PC-3 (cell line): ENCODE measurements around the gene RNF20. TPM values are rescaled to one million over a fixed set of nuclear protein-coding genes. Genes with fewer than 3 reads are reported as not detected.

Experiments
- ATAC-seq: fragments of 200-7000 bp; cut with Tn5 transposase; 2 replicates; pipeline ENCODE4 v1.9.1; 2020; ENCODE audit warnings: mild to moderate bottlenecking, moderate library complexity
- BruUV-seq: library from RNA; stranded (reverse); fragments of 400-500 nt; replicated peaks from 2 replicates; lab custom pipeline; 2021; lab: Mats Ljungman, UMichigan
- CTCF ChIA-PET: fragments of 300-600 bp; sonication (Branson Sonifier 250); formaldehyde crosslinking; loops from one replicate; lab custom pipeline; 2022; ENCODE audit warnings: antibody characterized with exemption; lab: Charles Lee
- POLR2A ChIA-PET: fragments of 300-600 bp; sonication (Branson Sonifier 250); formaldehyde crosslinking; loops from one replicate; lab custom pipeline; 2022; ENCODE audit warnings: antibody characterized with exemption; ENCODE audit not compliant: unreplicated experiment; lab: Charles Lee
- DNase-seq: peaks from one replicate; pipeline ENCODE4 v3.0.0-alpha.2; 2015
- H2AFZ ChIP-seq: fragments of 300-600 bp; sonication (generic); 2 replicates; pipeline ENCODE4 v1.6.0; 2016; ENCODE audit warnings: antibody characterized with exemption, low read length
- H3F3A ChIP-seq: fragments of 300-600 bp; sonication (generic); one replicate; pipeline ENCODE4 v1.6.0; 2017; ENCODE audit warnings: antibody characterized with exemption, low read length, control low read depth, mild to moderate bottlenecking; ENCODE audit not compliant: unreplicated experiment
- H3K27ac ChIP-seq: fragments of 300-600 bp; sonication (generic); 2 replicates; pipeline ENCODE4 v1.5.1; 2016; ENCODE audit warnings: mild to moderate bottlenecking, low read length
- H3K27me3 ChIP-seq: fragments of 300-600 bp; sonication (generic); 2 replicates; pipeline ENCODE4 v1.6.1; 2016; ENCODE audit warnings: low read length, mixed read lengths
- H3K36me3 ChIP-seq: fragments of 300-600 bp; sonication (generic); 2 replicates; pipeline ENCODE4 v1.6.1; 2016; ENCODE audit warnings: low read depth, mixed run types, low read length, mixed read lengths
- H3K4me1 ChIP-seq: fragments of 300-600 bp; sonication (generic); 2 replicates; pipeline ENCODE4 v1.5.1; 2016; ENCODE audit warnings: low read length; ENCODE audit not compliant: insufficient read depth
- H3K4me2 ChIP-seq: fragments of 300-600 bp; sonication (generic); 2 replicates; pipeline ENCODE4 v1.6.0; 2016; ENCODE audit warnings: low read length
- H3K4me3 ChIP-seq: fragments of 300-600 bp; sonication (generic); 2 replicates; pipeline ENCODE4 v1.5.1; 2016; ENCODE audit warnings: mild to moderate bottlenecking, low read length, mixed read lengths
- H3K79me2 ChIP-seq: fragments of 300-600 bp; sonication (generic); 2 replicates; pipeline ENCODE4 v1.6.1; 2017; ENCODE audit warnings: low read length, mixed read lengths
- H3K9ac ChIP-seq: fragments of 300-600 bp; sonication (generic); 2 replicates; pipeline ENCODE4 v1.6.0; 2016; ENCODE audit warnings: mild to moderate bottlenecking, low read length
- H3K9me2 ChIP-seq: fragments of 300-600 bp; sonication (generic); replicated peaks from 2 replicates; pipeline ENCODE4 v1.6.1; 2016; ENCODE audit warnings: mixed run types, low read length, mixed read lengths
- H3K9me3 ChIP-seq: fragments of 300-600 bp; sonication (generic); 2 replicates; pipeline ENCODE4 v1.6.1; 2016; ENCODE audit warnings: low read length, mixed read lengths
- H4K20me1 ChIP-seq: fragments of 300-600 bp; sonication (generic); 2 replicates; pipeline ENCODE4 v1.6.1; 2016; ENCODE audit warnings: low read length, mixed read lengths
- CTCF ChIP-seq: fragments of 300-600 bp; sonication (generic); conservative IDR thresholded peaks from 2 replicates; pipeline ENCODE4 v1.5.1; 2017; ENCODE audit warnings: antibody characterized with exemption, low read depth, mild to moderate bottlenecking, low read length
- EZH2 ChIP-seq: fragments of 300-600 bp; sonication (generic); IDR thresholded peaks from one replicate; pipeline ENCODE4 v1.6.1; 2017; ENCODE audit warnings: antibody characterized with exemption, mild to moderate bottlenecking, low read length; ENCODE audit not compliant: unreplicated experiment
- EZH2phosphoT487 ChIP-seq: fragments of 300-600 bp; sonication (generic); IDR thresholded peaks from 2 replicates; pipeline ENCODE4 v1.6.1; 2018; ENCODE audit warnings: mild to moderate bottlenecking, antibody characterized with exemption, low read length, borderline replicate concordance
- intact Hi-C: fragments of 100-400 bp; cut with micrococcal nuclease; formaldehyde crosslinking; loops from 2 replicates; pipeline ENCODE4 v1.9.0; 2023
- total RNA-seq: library from RNA; depleted of rRNA; stranded (reverse); fragments of >200 nt; gene quantifications from 2 replicates; pipeline ENCODE4 v1.2.3, GENCODE V29; 2014

RNF20 gene
- total RNA-seq, 1 experiment from 2014 or later, result 14.7 TPM

- no peak overlapping the region for H3K27ac ChIP-seq
- BruUV-seq, result no TSS peak
- no peaks in the 10 kb centered on the region for H3K9me2 ChIP-seq
- H3K4me3 ChIP-seq, result no peak overlapping the region
- H3K79me2 ChIP-seq, result no peaks in the 10 kb centered on the region
- H3K4me1 ChIP-seq, result no peaks in the 10 kb centered on the region
- intact Hi-C loops, result no loop called here
- H3K36me3 ChIP-seq, result no peaks in the 10 kb centered on the region
- ATAC-seq, result no peak
- no peak overlapping the region for H3K4me2 ChIP-seq
- POLR2A ChIA-PET, result interaction anchor here (0.6 kb wide), 1 partner anchor 125 kb away, joined by 5 read pairs; no protein-coding TSS in a partner anchor
- no peaks in the 10 kb centered on the region for H3K9me3 ChIP-seq
- no peaks in the 10 kb centered on the region for H3F3A ChIP-seq
- no peak overlapping the region for H3K9ac ChIP-seq
- CTCF ChIA-PET, result no interaction called here
- TF ChIP-seq CTCF (no peak), EZH2 (no peak), EZH2phosphoT487 (no peak)
- no peaks in the 10 kb centered on the region for H3K27me3 ChIP-seq
- no peak for DNase-seq
- H2AFZ ChIP-seq, result no peak overlapping the region
- H4K20me1 ChIP-seq, result no peaks in the 10 kb centered on the region
Measured at GRCh38 chr9:101574731-101575333, 41.2 kb downstream of the RNF20 start.

GRCh38 chr9:101578378-101578777, 44.7 kb downstream of the RNF20 start:
- intact Hi-C loops, result no loop called here
- no peak overlapping the region for H3K4me2 ChIP-seq
- DNase-seq, result no peak
- ChIA-PET POLR2A (no interaction called here), CTCF (no interaction called here)
- H3K36me3 ChIP-seq, result no peaks in the 10 kb centered on the region
- no peaks in the 10 kb centered on the region for H3K9me3 ChIP-seq
- no peaks in the 10 kb centered on the region for H3K9me2 ChIP-seq
- no TSS peak for BruUV-seq
- H2AFZ ChIP-seq, result no peak overlapping the region
- no peak overlapping the region for H3K4me3 ChIP-seq
- H4K20me1 ChIP-seq, result no peaks in the 10 kb centered on the region
- no peak overlapping the region for H3K27ac ChIP-seq
- H3K9ac ChIP-seq, result no peak overlapping the region
- no peak for ATAC-seq
- H3K27me3 ChIP-seq, result no peaks in the 10 kb centered on the region
- H3F3A ChIP-seq, result no peaks in the 10 kb centered on the region
- H3K79me2 ChIP-seq, result no peaks in the 10 kb centered on the region
- H3K4me1 ChIP-seq, result no peaks in the 10 kb centered on the region
- TF ChIP-seq EZH2phosphoT487 (no peak), EZH2 (no peak), CTCF (no peak)

- Histone ChIP-seq H3K79me2 (no peaks in the 10 kb centered on the region), H3K9me2 (no peaks in the 10 kb centered on the region), H3K36me3 (no peaks in the 10 kb centered on the region), H4K20me1 (no peaks in the 10 kb centered on the region), H3K27me3 (no peaks in the 10 kb centered on the region), H2AFZ (no peak overlapping the region), H3F3A (no peaks in the 10 kb centered on the region), H3K4me1 (no peaks in the 10 kb centered on the region), H3K4me3 (no peak overlapping the region), H3K9me3 (no peaks in the 10 kb centered on the region), H3K27ac (no peak overlapping the region), H3K9ac (no peak overlapping the region), H3K4me2 (no peak overlapping the region)
- CTCF ChIA-PET, result no interaction called here
- POLR2A ChIA-PET, result no interaction called here
- BruUV-seq, result no TSS peak
- DNase-seq, result no peak
- TF ChIP-seq EZH2 (no peak), CTCF (no peak), EZH2phosphoT487 (no peak)
- intact Hi-C loops, result no loop called here
- no peak for ATAC-seq
Measured at GRCh38 chr9:101579711-101580545, 46.3 kb downstream of the RNF20 start.
